ENCODE results near the gene ZEB2.

DNA sequence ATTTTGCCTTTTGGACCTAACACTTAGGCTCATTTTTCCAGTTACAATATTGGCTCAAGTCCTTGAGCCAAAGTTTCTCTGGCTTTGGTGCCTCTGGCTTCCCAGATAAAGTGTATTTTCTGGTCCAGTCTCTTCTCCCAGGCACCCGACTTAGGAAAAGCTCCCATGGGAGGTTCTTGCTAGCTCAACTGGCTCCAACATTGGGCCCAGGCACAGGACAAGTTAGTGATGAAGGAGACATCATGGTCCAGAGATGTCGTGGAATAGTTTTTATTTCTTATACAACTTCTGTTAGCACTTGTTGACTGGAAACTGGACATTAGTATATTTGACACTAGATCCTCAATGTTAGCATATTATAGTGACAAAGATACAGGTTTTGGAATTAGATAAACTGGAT lies 8.2 kb upstream of the ZEB2 start:
- TF ChIP-seq, protein P1, sequence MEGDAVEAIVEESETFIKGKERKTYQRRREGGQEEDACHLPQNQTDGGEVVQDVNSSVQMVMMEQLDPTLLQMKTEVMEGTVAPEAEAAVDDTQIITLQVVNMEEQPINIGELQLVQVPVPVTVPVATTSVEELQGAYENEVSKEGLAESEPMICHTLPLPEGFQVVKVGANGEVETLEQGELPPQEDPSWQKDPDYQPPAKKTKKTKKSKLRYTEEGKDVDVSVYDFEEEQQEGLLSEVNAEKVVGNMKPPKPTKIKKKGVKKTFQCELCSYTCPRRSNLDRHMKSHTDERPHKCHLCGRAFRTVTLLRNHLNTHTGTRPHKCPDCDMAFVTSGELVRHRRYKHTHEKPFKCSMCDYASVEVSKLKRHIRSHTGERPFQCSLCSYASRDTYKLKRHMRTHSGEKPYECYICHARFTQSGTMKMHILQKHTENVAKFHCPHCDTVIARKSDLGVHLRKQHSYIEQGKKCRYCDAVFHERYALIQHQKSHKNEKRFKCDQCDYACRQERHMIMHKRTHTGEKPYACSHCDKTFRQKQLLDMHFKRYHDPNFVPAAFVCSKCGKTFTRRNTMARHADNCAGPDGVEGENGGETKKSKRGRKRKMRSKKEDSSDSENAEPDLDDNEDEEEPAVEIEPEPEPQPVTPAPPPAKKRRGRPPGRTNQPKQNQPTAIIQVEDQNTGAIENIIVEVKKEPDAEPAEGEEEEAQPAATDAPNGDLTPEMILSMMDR (conservative IDR thresholded peaks at IDR 0.05; ENCODE audit: low read length): no peak
- no peak for TF ChIP-seq EZH2phosphoT487 (IDR thresholded peaks at IDR 0.05; ENCODE audit: borderline replicate concordance, low read depth, low read length)

Measured in OCI-LY7 (cell line).